Inflammatory macrophage treated with lipopolysaccharide for 1 hour (primary cell): ENCODE results near the gene FAM118A.
"Not testable (repeated sequence)": the region's sequence is repeated elsewhere in the genome, so short reads cannot be mapped to it uniquely, and the experiment has no call there.

Source experiments
- DNase-seq, 2 donors: peaks; one replicate each; pipeline ENCODE4 v3.0.0-alpha.2; 2020 to 2022

FAM118A gene

DNA sequence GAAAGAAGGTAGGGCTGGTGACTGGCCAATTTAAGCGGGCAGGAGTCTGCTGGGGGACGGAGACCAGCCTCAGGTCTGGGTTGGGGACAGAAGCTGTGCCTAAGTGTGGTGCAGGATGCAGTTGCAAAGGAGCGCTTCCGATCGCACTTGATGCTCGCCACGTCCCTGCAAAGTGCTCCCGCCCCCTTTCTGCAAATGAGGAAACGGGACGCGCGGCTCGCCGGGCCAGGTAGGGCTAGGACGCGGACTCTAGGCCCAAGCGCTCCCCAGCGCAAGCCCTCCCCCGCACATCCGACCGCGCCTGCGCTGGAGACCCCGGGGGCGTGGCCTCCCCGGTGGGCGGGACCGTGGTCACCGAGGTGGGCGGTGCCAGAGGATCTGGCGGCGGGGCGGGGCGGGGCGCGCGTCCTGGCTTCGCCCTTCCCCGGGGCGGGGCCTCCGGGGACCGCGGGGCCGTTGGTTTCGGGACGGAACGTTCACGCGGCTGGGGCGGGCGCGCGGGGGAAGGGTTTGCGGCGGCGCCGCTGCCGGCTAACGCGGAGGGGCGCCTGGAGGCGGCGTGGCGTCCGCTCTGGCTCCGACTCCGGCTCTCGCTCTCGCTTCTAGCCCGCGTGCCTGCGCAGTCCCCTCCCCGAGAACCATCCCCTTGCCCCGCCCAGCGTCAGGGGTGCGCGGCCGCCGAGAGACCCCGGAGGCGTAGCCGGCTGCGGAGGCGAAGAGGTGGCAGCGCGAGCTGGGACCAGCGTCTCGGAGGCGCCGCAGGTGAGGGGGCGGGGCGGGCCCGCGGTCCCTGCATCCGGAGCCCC is at the start of gene FAM118A:
Gene FAM118A, plus strand, starts transcription at position 513 of the 806 bp plus-strand sequence. CDS start 12,446 bp downstream, outside the sequence.
- peak; percentile 80 to 98 for DNase-seq

DNA sequence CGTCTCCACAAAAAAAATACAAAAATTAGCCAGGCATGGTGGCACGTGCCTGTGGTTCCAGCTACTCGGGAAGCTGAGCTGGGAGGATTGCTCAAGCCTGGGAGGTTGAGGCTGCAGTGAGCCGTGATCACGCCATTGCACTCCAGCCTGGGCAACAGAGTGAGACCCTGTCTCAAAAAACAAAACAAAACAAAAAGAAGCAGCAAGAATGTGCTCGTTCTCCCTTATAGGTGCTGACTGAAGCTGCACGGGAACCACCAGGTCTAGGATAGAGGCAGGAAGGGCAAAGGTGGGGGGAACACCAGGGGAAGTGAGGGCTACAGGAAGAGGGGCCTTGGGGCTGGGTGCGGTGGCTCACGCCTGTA is 49.4 kb upstream of the FAM118A start:
- not testable (repeated sequence) for DNase-seq

DNA sequence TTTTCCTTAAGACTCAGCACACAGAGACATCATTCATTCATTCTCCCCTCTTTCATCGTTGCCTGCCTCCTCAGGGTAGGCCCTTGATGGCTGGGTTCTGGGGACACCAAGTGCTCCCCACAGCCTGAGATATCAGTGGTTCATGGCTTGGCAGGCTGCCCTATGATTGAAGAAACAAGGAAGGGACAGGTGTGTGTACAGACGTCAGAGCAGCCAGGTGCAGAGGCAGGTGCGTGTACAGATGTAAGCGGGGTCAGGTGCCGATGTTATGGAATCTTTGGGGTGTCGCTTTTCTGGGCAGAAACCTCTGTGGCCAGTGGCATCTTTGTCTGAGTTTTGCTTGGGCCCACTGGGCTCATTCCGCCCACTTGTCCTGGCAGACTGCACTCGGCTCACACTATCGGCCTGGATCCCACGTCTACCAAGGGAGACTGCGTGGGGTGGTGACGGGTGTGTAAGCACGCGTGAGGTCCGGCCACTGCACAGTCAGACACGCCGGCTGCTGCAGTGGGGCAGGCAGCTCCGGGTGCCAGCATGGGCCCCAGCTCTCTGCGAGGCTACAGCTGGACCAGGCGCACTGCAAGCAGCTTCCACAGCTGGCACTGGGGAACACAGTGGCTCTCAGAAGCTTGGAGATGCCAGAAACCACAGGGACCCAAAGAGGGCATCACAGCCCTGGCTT is 48.2 kb upstream of the FAM118A start:
- DNase-seq, result no peak

DNA sequence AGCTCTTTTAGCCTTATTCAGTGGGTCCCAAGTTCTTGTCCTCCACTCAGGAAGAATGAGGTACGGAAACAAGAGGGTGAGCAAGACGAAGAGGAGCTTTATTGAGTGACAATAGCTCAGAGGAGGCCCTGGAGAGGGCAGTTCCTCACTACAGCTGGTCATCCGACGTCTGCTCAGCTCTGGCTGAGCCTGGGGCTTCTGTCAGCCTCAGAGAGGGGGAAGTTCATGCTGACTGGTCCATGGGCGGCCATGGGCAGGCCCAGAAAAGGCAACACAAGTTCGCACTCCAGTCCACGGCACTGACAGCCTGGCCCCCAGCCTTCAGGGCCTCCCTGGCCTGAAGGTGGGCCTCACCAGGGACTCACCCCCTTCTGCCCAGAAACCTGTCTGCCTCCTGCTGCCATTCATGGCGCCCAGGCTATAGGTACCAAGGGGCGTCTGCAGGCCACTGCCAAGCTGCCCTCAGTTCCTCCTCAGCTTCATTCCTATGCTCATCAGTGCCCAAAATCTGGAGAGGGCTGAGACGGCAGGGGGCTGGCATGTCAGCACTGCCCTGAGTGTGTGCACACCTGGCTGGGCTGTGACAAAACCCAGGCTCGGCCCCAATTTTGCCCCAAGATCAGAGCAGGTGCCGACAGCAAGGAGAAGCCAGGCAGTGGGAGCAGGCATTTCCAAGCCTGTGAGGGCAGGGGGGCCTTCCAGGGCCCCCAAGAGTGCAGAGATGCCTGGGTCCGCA is 47.4 kb upstream of the FAM118A start:
- peak; percentile 57 to 63 for DNase-seq

DNA sequence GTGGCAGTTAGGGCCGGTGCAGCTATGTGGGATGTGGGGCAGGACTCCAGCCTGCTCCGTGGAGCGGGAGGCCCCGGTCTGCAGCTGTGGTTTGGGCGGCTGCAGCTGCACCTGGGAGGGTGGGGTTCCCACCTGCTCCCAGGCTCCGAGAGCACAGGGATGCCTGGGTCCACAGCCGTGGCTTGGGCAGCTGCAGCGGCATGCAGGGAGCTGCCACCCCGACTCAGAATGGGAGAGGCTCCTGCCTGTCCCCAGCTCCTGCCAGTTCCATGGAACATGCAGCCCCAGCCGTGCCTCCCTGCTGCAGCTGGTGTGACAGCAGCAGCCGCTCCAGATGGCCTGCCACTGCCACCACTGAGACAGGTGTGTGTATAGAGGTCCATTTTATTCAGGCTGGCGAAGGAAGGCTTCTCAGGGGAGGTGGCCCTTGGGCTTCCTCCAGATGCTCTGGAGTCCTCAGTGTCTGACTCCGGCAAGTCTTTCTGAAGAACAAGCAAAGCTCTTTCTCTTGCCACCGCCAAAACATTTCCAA is 46.7 kb upstream of the FAM118A start:
- DNase-seq, result no peak

DNA sequence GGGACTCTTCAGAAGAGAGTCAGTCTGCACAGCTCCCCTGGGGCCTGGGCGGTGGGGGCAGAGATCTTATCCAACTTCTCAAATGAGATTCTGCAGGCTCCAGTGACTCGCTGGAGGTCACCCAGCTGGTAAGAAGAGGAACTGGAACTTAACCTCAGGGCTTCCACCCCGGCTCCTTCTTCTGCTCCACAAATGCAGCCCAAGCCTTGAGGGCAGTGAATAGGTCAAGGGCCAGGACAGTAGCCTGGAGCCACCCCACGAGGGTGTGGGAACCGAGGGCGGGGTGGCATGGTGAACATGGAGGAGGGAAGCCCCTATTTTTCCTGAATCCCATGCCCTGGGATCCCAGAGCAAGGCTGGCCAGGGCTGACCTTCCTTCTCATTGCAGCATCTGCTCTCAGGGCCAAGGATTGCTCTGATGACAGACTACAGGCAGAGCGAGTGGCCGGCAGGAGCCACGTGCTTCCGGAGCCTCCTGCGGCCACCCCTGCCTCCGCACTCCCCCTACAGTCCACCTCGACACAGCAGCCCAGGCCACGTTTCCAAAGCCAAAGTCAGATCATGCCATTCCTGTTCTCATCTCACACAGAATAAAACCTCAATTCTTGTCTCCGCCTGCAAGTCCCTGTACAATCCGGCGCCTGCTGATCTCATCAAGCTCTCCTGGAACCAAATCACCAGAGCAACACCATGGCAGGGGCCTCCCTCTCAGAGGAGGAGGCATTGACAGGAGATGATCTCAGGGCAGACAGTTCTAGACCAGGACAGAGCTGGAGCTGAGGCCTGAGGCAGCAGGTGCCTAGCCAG is 46.1 kb upstream of the FAM118A start:
- DNase-seq, result peak; percentile 64 to 66

DNA sequence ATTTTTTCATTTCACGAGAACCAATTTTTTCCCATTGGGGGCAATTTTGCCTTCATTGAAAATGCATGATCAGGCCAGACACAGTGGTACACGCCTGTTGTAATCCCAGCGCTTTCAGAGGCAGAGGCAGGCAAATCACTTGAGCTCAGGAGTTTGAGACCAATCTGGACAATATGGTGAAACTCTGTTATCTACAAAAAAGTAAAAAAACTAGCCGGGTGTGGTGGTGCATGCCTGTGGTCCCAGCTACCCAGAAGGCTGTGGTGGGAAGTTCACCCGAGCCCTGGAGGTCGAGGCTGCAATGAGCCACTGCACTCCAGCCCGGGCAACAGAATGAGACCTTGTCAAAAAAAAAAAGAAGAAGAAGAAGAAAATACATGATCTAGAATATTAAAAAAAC is 44.2 kb upstream of the FAM118A start:
- no peak for DNase-seq

DNA sequence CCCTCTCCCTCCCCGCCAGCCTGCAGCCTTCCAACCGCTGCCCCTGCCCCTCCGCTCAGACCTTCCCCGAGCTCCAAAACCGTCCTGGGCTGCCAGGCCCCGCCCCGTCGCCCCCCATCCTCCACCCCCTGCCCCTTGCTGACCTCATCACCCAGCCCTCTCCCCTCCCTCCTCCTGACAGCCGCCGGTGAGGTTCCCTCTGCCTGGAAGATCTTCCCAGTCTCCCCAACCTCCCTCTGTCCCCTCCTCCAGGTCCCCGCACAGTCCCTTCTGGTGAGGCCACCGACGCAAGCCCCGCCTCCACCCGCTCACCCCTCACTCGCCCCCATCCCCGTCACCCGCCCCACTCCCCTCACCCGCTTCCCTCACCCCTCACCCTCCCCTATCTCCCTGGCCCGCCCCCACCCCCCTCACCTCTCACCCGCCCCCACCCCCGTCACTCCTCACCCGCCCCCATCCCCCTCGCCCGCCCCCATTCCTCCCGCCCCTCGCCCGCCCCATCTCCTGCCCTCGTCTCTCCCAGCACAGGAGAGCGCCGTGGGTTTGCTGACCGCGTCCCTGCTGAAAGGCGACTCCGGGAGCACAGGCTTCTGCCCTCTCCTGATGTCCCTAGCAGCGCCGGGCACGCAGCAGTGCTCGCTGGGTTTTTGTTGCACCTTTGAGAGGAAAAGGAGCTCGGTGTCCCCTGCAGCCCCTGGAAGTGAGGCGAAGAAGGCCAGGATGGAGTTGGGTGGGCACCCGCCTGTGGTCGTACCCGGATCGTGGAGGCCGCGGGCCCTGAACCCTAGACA is 41.4 kb upstream of the FAM118A start:
- DNase-seq, result peak in 1 of 2 donors; percentile 29

DNA sequence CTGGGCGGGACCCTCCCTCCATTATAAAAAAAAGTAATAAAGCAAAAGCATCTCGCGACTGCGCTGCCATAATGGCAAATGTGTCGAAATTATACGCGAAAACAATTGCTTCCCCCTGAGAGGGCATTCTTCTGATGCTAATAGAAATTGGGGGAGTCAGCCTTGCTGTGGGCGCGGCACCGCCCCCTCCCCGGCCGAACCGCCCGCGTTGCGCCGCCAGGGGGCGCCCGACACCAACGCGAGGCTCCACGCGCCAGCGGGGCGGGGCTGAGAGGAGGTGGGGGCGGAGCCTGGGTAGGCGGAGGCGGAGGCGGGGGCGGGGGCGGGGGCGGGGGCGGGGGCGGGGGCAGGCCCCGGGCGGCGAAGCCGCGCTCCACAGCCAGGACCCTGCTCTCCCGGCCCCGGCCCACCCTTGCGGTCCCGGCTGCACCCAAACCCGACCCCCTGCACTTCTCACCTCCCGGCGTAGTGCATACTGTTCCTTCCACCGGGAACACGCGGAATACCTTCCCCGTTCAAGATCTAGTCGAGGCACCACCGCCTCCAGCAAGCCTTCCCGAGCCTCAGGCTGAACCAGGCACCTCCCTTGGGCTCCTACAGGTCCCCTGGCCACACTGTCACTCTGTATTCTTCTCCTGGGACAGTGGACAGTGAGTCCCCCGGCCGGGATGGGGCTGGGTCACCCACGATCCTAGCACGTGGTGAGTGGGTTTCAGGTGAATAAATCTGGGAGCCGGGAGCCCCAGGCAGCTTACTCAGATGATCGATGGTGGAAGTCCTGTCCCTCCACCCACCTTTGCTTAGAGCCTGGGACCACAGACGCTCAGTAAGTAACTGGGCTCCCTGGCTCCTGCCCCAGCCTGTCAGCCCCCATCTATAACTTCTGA is 40.5 kb upstream of the FAM118A start:
- DNase-seq, result peak; percentile 38 to 85

DNA sequence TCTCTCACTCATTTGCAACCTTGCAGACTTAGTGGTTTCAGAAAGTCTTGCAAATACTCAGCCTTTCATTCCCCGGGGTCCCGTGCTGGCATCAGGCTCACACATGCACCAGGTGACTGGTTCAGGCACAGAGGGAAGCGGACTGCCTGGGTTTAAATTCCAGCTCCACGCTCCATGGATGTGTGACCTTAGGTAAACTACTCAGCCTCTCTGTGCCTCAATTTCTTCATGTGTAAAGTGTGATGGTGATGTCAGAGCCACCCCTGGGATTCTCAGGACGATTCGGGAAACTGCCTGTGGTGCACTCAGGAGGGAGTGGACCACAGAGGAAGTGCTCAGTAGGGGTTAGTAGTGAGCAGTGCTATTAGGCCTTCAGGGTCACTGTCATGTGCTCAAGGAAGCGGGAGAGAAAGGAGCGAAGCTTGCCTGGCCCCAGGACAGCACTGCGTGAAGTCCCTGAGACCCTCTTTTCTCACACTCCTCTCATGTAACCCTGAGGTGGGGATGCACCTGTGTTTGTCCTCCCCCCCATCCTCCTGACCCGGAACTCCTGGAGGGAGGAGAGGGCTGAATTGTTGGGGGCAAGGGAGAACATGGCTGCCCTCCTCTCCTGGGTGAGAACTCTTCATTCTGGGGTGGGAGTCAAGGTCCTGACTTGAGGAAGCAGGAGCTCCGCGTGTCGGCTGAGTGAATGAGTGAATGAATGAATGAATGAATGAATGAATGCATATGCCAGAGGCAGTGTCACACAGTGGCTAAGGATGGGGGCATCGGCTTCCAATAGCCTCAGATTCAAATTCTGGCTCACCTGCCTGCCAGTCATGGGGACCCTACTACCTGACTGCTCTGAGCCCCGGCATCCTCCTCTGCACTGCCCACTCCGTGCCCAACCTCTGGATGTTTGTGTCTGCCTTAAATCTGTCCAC is 39.4 kb upstream of the FAM118A start:
- DNase-seq, result peak; percentile 33 to 60

DNA sequence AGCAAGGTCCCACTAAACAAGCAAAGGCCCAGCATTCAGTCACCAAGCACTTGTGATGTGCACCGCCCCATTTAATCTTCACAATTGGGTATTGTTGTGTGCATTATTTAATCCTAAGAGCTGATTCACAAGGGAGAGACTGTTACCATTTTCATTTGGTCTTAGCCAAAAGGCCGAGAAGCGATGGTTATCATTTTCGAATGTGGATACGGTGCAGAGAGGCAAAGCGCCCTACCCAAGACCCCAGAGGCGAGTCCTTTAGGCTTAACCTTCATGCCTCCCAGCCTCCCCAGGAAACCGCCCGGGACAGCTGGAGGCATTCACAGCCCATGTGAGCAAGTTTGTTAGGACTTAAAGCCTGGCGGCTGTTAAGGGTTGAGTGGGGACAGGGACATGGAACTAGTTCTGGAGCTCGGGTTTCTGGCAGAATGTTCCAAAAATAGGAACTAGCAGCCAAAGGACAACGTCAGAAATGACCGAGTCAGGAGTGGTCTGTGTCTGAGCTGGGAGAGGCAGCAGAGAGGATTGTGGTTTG is 38.0 kb upstream of the FAM118A start:
- DNase-seq, result peak; percentile 38 to 48

DNA sequence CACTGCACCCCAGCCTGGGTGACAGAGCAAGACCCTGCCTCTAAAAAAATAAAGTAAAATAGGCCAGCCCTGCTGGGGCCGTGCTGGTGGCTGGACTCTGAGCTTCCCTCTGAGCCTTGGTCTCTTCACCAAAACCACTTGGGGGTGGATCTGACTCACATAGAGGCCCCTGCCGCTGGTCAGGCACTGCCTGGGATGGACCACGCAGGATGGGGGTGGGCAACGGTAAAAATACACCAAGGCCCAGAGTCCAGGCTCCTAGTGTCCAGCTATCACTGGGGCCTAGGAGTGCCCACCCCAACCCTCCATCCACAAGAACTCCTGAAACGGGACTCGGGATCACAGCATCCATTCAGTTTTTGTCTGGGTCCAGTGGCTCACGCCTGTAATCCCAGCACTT is 37.2 kb upstream of the FAM118A start:
- DNase-seq, result no peak

DNA sequence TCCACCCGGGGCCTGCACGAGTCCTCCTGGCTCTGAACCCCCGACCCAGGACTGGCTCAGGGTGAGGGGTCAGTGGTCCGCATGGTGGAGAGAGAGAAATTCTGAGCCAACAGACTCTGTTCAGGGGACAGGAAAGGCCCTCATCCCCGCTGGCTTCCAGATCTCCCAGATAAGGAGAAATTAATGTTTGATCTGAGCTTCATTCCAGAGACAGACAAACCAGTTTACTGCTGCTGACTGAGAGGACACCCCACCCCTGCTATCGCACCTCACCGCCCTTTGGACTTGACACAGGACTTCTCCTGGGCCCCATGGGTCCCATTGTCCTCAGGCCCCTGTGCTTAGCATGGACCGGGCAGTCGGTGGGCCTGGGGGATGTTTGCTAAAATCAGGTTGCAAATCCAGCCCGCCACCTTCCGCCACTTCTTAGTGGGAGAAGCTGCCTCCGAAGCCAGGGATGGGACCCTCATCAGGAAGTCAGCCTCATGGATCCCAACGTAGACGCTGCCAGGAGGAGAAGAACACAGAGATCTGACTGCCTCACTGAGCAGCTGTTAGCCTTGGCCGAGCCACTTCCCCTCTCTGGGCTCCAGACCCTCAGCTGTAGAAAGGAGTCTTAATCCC is 36.2 kb upstream of the FAM118A start:
- DNase-seq, result no peak

DNA sequence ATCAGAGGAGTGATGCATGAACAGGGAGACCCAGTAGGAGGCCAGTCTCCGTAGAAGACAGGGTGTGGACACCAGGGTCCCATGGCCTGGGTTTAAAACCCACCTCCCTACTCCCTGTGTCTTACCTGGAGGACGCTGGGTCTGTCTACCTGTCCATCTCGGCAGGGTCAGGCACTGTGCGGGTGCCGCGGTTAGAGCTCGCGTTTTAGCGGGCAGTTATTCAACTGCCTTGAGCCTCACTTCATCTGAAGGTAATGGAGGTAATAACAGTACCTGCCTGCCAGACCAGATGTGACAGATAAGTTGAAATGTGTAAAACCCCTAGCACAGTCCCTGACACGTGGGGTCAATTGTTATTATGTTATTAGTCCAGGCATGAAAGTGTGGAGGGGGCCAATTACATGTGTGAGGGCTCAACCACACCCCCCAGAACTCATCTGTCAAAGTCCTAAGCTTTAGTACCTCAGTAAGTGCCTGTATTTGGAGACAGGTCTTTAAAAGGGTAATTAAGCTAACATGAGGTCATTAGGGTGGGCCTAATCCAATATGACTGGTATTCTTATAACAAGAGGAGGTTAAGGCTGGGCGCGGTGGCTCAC is 33.1 kb upstream of the FAM118A start:
- no peak for DNase-seq

DNA sequence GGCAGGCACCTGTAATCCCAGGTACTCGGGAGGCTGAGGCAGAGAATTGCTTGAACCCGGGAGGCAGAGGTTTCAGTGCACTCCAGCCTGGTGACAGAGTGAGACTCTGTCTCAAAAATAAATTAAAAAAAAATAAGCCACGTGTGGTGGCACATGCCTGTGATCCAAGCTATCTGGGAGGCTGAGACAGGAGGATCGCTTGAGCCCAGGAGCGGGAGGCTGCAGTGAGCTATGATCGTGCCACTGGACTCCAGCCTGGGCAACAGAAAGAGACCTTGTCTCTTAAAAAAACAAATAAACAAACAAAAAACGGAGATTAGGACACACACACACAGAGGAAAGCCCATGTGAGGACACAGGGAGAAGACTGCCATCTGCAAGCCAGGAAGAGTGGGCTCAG is 32.0 kb upstream of the FAM118A start:
- not testable (repeated sequence) for DNase-seq

DNA sequence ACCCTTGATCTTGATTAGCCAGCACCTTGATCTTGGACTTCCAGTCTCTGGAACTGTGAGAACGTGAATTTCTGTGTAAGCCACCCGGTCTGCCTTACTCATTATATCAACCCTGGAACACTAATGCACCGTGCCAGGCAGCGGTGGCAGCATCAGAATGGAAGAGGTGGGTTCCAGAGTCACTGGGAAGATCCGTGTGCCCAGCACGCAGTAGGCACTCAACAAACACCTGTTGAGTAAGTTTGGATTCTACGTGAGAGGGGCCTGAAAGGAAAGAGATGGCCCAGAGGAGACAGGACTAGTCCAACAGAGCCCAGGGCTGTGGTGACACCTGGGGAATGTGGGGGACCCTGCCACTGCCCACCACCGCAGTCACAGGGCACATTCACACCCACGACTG is 31.6 kb upstream of the FAM118A start:
- DNase-seq, result no peak

DNA sequence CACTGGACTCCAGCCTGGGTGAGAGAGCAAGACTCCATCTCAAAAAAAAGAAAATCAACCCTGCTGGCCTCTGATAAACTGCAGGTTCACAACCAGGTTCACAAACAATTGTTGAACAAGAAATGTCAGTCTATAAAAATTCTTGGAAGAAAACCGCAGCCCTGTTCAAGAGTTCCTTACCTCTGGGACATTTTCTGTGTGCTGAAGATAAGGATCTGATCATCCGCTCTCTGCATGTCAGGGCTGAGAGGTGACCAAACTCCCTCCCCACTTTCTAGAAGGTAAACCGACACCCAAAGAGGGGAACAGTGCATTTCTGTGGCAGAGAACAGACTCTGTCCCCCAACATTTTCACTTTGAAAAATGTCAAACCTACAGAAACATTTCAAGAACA is 29.1 kb upstream of the FAM118A start:
- no peak for DNase-seq

DNA sequence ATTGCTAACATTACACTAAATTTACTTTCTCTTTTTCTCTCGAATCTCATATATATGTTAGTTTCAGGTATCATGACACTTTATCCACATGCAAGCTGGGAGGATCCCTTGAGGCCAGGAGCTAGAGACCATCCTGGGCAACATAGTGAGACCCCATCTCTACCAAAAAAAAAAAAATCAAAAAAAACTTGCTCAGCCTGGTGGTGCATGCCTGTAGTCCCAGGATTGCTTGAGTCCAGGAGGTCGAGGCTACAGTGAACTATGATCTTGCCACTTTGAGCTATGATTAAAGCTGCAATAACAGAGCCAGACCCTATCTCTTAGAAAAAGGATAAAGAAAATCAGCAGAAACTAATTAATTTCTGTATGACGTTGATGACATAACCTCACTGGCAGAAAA is 28.7 kb upstream of the FAM118A start:
- DNase-seq, result no peak
